G401.6 (cell line): ENCODE measurements around the gene CHCHD10.

Source experiments
- FAIRE-seq: peaks from 2 replicates; lab custom pipeline; 2012; peaks lifted over from hg19 to GRCh38; lab: Jason Lieb, UNC

The CHCHD10 gene

DNA sequence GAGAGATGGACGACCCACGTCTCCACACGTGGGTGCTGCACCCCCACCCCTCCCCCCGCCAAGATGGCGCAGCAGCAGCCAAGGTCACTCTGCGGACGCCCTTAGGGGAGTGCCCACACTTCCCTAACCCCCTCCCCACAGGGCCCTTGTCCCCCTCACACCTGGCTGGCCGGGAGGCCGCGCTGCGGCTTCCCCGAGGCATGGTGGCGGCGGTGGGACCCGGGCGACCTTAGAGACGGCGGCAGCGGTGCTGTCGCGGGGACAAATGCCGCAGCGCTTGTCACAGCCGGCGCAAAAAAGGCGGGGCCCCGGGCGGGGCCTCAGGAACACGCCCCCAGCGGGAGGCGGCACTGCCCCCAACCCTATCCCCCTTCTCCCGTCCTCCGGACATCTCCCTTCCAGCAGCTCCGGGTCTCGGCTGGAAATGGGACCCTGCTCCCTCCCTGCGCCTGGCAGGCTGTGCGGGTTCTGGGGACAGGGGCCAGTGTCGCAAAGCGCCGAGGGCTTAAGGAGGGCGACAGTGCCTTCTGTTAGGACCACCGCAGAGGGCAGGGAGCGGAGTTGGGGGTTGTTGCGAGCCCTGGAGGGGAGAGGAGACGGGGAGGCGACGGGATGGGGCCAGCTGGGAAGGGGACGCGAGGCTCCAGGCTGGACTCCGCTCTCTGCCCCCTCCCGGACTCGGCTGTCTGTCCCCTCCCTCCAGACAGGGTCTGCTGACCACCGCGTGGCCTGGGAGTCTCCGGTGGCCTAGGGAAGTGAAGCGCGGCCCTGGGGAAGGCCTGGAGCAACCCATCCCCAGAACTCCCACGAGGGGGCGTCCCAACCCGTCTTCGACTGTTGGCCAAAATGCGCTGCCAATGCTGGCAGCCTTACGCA, at the start of gene CHCHD10:
Gene CHCHD10, minus strand, starts transcription at position 300 of the 876 bp plus-strand sequence. Its CDS starts 98 bp downstream, at position 202.
- no peak for FAIRE-seq

DNA sequence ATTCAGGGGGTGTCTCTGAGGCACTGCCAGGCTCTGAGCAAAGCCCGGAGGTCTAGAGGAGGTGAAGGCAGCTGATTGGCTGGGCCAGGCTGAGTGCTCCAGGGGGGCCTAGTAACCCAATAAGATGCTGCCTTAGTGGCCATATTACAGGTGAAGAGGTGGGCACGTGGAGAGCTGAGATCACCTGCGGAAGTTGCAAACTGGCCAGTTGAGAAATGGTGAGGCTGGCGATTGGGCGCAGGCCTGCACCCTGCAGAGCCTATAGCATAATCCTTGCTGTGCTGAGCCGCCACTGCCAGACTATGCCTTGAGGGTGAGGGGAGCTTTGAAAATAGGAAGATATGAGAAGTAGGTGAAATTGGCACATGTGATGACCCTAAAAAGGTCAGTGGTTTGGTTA, 49.4 kb upstream of the CHCHD10 start:
- no peak for FAIRE-seq

DNA sequence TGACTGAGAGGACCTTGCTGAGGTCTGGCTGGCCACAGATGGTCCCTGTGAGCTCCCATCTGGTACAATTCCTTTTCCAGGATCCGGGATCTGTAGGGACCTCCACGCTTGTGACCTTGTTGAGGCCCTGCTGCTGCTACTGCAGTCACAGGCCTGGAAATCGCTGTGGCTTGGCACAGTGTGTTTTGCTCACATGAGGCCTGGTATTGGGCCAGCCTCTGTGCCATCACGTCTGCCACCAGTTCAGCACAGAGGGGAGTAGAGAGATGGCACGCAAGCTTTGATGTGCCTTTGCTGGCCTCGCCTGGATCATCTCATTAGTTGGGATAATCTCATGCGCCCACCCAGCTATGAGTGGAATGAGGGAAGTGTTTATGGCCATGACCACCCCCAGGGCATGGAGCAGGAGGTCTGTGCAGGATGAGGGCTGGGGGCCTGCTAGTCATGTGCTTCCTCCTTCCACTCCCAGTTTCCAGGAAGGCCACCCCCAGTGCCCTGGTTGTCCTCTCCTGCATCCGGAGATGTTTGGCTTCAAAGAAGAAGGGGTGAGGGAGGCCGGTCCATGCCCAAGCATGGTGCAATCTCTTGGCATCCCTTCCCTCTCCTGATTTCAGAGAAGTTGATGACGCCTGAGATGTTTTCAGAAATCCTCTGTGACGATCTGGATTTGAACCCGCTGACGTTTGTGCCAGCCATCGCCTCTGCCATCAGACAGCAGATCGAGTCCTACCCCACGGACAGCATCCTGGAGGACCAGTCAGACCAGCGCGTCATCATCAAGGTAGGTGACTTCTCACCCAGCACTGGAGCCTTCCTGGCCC, 48.6 kb upstream of the CHCHD10 start:
- FAIRE-seq: no peak

DNA sequence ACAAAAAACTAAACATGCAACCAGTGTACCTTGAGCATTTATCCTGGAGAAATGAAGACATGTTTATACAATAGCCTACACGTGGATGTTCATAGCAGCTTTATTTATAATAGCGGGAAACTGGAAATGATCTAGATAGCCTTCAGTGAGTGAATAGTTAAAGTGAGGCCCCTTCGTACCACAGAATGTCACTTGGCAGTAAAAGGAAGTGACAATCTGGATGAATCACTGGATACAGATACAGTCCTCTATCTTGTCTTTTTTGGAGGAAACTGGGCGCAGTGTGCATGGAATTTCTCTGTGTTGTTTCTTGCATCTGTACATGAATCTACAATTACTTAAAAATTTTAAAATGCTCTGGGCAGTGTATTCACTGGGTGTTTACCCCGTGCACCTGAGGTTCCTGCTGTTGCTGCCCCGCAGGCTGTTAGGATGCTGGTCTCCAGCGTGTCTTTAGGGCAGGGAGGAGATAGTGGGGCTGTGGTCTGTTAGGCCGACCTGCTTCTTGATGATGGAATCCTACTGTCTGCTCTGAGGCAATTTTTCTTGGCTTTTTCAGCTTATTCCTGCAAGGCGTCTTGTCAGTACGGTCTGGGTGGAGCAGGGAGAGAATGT, 47.9 kb upstream of the CHCHD10 start:
- FAIRE-seq: no peak

DNA sequence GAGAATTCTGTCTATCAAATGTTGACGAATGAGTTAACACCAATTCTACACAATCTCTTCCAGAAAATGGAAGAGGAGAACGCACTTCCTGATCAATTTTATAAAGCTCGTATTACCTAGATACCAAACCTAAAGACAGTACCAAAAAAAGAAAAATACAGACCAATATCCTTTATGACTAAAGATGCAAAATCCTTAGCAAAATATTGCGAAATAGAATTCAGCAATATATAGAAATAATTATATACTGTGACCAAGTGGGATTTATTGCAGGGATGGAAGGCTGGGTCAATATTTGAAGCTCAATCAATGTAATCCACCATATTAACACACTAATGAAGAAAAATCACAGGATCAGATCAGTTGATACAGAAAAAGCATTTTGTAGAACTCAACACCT, 44.6 kb upstream of the CHCHD10 start:
- FAIRE-seq: no peak

DNA sequence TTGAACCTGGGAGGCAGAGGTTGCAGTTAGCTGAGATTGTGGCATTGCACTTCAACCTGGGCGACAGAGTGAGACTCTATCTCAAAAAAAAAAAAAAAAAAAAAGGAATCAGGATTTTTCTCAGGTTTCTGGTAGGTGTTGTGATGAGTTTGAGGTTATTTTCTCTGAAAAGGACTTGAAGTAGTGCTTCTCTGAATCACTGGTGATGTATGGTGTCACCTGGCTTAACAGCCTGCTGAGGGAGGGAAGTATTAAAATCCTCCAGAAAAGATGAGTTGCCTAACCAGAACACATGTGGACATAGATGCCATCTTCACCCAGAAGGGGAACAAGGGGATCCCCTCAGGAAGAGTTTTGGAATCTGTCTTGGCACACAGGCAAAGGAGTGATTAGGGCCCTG, 39.1 kb upstream of the CHCHD10 start:
- no peak for FAIRE-seq

DNA sequence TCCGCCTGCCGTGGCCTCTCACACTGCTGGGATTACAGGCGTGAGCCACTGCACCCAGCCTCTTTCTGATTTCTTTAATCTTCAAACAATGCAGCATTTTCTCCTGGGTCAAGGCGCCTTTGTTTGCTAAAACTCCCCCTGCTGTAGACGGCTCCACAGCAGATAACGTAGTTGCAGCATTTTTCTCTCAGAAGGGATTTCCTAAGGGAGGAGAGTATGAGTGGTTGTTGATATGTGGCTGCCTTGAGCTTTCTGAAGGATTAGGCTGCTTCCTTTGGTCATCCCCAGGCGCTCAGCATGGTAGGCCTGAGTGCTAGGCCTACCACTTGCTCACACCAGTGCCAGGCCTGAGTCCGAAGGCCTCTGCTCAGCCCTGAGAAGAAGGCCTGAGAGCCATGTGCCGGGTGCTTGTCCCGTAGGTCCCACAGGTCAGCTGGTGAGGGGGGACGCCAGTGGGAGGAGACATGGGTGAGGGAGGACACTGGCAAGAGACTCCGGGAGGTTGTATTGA, 37.1 kb upstream of the CHCHD10 start:
- no peak for FAIRE-seq

DNA sequence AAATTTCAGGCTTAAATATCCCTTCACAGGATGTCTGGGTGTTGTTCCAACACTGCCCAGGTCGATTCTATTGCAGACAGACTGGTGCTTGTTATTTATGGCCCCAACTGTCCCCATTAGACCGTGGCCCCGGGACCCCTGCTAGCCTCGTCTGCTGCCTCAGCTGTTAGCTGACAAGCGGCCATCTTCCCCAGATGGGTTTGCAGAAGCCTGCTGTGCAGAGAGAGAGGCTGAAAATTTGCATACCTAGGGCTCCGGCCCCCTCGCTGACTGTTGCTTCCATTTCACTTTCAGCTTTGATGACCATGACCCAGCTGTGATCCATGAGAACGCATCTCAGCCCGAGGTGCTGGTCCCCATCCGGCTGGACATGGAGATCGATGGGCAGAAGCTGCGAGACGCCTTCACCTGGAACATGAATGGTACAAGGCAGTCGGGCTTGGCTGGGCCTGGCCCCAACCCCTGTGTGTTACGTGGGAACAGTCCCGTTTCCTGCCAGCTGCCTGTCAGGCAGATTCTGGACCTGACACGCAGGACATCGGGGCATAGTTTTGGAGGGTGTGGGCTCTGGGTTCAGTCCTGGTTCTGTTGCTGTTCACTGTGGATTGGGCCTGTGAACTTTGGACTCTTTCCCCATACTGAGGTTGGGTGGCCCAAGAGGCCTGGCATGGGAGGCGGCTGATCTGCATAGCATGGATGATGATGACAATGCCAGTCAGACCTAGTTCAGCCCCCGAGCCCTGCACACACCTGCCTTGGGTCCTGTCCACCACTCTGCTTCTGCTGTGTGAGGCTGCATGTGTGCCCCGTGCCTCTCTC, 35.4 kb upstream of the CHCHD10 start:
- no peak for FAIRE-seq

DNA sequence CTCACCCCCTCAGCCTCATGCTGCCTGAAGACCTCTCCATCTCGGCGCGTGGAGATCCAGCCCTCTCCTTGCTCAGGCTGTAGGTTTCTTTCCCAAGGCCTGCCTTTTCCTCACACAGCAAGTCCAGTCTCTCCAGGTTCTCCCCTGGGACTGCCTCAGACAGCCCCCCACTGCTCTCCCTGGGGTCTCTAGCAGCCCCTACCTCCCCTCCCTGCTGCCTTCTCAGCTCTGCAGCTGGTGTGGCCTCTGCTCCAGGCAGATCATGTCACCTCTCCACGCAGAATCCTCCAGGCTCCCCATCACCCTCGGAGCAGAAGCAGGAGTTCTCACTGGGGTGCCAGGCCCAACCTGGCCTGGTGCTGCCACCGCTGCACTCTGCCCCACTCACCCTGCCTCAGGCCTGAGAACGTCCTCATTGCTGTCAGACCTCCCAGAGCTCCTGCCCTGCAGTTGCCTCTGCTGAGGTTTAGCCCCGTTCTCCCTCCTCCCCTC, 34.2 kb upstream of the CHCHD10 start:
- no peak for FAIRE-seq

DNA sequence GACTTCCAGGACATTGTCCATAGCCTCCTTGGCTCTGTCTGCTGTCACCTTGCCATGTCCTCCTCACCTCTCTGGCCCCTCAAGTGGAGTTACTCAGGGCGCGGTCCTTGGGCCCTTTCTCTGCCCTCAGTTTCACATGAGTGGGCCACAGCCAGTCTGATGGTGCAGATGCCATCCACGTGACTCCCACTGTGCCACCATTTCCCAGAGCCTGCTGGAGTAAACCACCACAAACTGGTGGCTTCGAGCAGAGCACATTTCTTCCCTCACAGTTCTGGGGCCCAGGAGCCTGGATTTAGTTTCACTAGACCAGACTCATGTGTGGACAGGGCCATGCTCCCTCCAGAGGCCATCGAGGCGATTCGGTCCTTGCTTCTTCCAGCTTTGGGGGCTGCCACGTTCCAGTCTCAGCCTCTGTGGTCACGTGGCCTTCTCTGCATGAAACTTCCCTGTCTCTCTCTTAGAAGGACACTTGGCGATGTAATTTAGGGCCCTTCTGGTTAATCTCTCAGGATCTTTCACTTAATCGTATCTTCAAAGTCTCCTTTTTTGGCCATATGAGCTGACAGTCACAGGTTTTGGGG, 33.6 kb upstream of the CHCHD10 start:
- FAIRE-seq: no peak

DNA sequence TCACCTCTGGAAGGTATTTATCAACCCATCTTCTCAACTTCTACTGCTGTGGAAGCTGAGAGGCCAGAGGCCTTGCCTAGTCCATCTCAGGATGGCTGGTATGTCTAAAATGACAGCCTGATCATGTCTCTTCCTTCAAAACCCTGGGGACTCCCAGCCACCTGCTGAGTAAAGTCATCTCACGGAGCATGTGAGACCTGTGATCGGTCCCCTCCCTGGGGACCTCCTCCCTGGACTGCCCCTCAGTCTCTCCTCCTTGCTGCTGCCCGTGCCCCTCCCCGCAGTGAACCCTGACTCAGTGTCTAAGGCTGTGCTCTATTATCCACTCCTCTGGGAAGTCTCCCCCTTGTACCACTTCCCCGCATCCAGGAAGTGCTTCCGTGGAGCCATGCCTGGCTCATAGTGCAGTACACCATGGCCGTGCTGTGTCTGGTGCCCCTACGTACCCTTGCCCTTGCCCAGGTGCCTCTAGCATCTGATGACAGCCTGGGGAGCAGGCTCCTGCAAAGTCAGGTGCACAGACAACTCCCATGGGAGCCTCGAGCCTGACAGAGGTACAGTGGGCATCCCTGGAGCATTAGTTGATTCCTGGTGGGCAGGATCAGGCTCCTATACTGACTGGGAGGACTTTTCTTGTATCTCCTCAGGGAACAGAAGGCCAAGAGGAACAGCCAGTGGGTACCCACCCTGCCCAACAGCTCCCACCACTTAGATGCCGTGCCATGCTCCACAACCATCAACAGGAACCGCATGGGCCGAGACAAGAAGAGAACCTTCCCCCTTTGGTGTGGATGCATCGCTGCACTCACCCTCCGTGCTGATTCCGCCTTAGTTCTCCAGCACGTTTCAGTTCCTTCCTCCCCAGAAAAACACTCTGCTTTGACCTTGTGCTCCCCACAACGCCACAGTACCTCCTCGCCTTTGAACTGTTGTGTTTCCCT, 32.8 kb upstream of the CHCHD10 start:
- no peak for FAIRE-seq

DNA sequence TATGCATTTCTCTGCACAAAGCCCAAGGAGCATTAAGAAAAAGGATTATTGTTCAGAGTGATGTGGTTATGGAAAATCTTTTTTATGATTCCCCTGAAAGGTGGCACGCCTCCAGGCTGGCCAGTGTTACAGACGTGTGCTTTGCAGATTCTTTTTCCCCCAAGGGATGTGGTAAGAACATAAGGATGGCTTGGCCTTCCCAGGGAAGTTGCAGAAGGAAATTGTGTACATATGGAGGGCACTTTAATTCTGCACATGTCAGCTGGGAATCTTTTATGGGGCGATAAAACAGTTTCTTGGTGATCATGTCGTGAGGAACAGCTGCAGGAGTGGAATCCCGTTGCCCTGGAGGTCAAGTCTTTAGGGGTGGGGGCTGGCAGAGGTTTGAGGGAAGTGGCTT, 28.7 kb upstream of the CHCHD10 start:
- FAIRE-seq: no peak

DNA sequence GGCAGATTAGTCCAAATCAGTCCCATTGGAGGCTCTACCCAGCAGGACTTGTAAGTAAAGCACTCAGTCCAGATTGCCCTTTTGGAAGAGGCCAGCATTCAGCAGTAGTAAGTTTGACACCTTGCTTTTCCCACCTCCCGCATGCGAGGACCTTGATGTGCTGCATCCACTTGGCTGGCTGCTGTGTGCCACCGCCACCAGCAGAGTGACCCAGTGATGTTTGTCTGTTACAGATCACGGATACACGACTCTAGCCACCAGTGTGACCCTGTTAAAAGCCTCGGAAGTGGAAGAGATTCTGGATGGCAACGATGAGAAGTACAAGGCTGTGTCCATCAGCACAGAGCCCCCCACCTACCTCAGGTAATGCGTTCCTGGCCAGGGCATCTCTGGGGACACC, 25.6 kb upstream of the CHCHD10 start:
- FAIRE-seq: no peak

DNA sequence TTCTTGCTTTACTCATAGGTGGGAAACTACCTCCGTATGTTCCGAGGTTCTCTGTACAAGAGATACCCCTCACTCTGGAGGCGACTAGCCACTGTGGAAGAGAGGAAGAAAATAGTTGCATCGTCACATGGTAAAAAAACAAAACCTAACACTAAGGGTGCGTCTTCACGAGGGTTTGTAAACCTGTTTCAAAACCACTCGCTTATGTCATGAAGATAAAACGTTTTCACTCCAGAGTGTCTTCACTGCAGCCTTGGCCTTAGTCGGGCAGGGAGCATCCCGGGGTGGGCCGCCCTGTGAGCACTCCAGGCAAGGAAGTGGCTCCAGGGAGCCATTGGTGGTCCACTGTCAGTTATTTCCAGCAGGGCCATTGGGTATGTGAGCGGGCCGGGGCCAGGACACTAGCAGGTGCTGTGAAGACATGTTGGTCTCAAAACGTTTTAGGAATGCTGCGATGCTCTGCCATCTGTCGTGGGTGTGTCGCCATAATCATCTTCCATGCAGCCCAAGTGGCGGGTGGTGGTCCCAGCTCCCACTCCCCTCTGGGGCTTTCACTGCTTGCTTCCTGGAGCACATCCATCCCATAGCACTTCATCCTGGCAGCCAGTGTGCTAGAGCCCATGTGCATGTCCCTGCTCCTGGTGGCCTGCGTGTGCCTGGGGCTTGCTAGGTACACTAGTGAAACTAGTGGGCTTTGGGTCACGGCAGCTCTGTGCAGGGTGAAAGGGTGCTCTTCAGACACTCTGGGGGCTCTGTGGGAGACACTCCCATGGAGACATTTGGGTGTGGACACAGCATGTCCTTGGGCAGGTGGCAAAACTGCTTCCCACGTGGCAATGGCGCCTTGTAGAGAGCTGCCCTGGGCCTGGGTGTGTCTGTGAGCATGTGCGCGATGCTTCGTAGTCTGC, 24.2 kb upstream of the CHCHD10 start:
- FAIRE-seq: no peak

DNA sequence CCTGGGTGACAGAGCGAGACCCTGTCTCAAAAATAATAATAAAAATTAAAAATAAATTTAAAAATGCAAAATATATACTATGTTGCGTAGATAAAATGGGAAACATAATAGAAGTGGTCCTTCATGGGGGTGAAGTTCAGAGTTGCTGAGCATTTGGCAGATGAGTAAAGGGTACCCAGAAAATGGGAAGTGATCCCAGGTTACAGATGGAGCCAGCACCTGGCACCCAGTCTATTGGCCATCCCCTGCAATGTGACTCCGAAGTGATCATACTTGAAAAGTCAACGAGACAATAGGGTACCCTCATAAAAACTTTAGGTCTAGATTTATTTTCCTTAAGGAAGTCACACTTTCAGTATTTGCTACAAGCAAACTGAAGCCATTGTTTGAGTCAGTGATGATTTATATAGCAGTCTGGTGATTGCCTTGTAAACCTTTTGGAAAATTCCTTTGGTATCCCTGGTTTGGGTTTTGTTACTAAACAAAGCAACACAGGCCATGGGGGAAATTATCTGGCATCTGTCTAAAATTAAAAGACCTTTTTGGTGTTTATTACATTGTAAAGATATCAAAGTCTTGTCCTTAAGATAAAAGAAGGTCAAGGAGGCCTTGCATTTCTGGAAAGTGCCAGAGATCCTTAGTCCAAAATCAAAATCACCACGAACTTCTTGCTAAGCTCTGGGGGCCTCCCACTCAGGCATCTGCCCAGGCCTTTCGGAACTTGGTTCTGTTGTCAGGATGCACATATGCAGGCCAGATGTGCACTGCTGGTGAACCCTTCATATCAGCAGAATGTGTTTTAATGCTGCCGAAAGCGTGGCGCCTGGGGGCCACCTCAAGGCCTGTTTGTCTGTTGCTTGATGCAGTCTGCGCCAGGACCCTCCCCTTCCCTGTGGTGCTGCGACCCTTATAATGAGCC, 23.3 kb upstream of the CHCHD10 start:
- FAIRE-seq: no peak

DNA sequence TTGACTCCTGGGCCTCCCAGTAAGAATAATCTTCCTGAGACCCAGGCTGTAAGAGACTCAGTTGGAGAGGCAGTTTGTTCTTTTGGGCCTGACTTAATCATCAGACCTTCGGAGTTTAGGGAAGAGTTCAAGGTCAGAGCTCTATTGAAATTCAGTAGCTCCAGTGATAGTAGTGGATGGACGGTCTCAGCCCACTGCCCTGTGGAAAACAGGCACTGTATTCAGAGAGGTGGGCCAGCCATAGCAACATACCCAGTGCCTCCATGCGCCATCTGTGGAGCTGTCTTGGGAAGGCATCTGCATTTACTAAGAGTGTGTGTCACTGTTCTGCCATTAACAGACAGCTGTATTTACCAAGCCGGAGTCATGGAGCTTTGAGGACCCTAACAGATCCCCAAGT, 21.9 kb upstream of the CHCHD10 start:
- FAIRE-seq: no peak

DNA sequence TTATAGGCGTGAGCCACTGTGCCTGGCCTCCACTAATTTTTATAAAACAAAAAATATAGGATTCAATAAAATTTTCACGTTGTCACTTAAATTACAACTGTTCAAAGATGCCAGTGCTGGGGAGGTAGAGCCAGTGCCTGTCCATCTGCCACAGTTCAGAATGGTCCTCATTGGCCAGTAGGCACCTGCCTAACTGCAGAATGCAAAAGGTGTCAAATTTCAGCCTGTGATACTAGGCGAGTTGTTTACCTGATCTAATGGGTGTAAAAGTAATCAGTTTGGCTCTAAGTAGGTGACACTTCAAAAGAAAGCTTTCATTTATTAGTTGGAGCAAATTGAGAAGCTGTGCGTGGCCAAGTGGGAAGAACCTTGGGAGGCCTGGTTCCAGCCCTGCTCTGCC, 21.3 kb upstream of the CHCHD10 start:
- FAIRE-seq: no peak

DNA sequence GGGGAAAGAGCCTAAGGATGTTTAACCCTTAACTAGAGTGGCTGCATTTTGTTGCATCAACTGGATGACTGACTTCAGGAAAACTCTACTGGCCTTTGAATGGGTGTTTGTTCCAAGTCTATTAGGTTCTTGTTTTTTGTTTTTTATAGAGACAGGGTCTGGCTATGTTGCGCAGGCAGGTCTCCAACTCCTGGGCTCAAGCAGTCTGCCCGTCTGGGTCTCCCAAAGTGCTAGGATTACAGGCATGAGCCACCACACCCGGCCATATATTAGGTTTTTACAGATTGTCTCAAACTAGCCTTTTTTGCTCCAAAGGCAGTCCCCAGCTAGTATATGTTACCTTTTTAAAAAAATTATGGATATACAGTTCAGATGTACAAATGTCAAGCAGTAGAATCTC, 20.1 kb upstream of the CHCHD10 start:
- FAIRE-seq: no peak
